Suprapubic skin (tissue), 4 donors: Measurements from ENCODE around the gene MDGA2. TPM values are rescaled to one million over a fixed set of nuclear protein-coding genes. Genes with fewer than 3 reads are reported as not detected.
"Not testable (repeated sequence)": the region's sequence is repeated elsewhere in the genome, so short reads cannot be mapped to it uniquely, and the experiment has no call there.

ENCODE experiments used
- DNase-seq, 2 donors: peaks; one replicate each; pipeline ENCODE4 v3.0.0-alpha.2; 2019; ENCODE audit warnings: low spot score in 2 of 2
- H3K27ac ChIP-seq: fragments of 200-600 bp; sonication (generic); one replicate; pipeline ENCODE4 v1.5.1; 2019
- H3K27me3 ChIP-seq: fragments of 200-600 bp; sonication (generic); one replicate; pipeline ENCODE4 v1.5.1; 2019
- H3K36me3 ChIP-seq: fragments of 200-600 bp; sonication (generic); one replicate; pipeline ENCODE4 v1.5.1; 2019
- H3K4me1 ChIP-seq: fragments of 200-600 bp; sonication (generic); one replicate; pipeline ENCODE4 v1.5.1; 2019
- H3K4me3 ChIP-seq: fragments of 200-600 bp; sonication (generic); one replicate; pipeline ENCODE4 v1.5.1; 2019; ENCODE audit warnings: mild to moderate bottlenecking
- H3K9me3 ChIP-seq: fragments of 200-600 bp; sonication (generic); one replicate; pipeline ENCODE4 v1.5.1; 2019
- CTCF ChIP-seq, 2 donors: fragments of 200-600 bp in 1 of 2; fragments of 450-650 bp in 1 of 2; sonication (generic) in 1 of 2; IDR thresholded peaks; one replicate each; pipeline ENCODE4 v1.5.1; 2016 to 2019; ENCODE audit warnings: antibody characterized with exemption in 2 of 2, mild to moderate bottlenecking in 1 of 2, moderate library complexity in 1 of 2
- EP300 ChIP-seq: sonication (generic); formaldehyde crosslinking; IDR thresholded peaks from one replicate; pipeline ENCODE4 v1.6.1; 2017; ENCODE audit warnings: antibody characterized with exemption
- POLR2A ChIP-seq, 2 donors: fragments of 450-650 bp; IDR thresholded peaks; one replicate each; pipeline ENCODE4 v1.6.1; 2017; ENCODE audit warnings: antibody characterized with exemption in 2 of 2, mild to moderate bottlenecking in 2 of 2, moderate library complexity in 2 of 2
- POLR2AphosphoS5 ChIP-seq, 3 donors: sonication (generic); formaldehyde crosslinking; IDR thresholded peaks; one replicate each; pipeline ENCODE4 v1.6.1; 2017; ENCODE audit warnings: antibody characterized with exemption in 3 of 3
- WGBS: methylation state at CpG from one replicate; pipeline ENCODE4 v1.1.5; 2018; 5-methylcytosine and 5-hydroxymethylcytosine counted together
- total RNA-seq, 4 donors: library from RNA; depleted of rRNA; stranded (reverse); fragments of >200 nt; gene quantifications; one replicate each; pipeline ENCODE4 v1.1.0, GENCODE V29; 2016

MDGA2 gene
- total RNA-seq, 4 donors from 2014 or later: 0.16 to 1.5 (median 0.99) TPM; not detected in 1

- WGBS: 62% methylated on average over 2 of the region's 2 CpGs
- H3K36me3 ChIP-seq: no peaks in the 10 kb centered on the region
- no peak for DNase-seq
- TF ChIP-seq EP300 (no peak), CTCF (IDR thresholded peaks at IDR 0.05) (no peak), POLR2AphosphoS5 (IDR thresholded peaks at IDR 0.05) (no peak), POLR2A (IDR thresholded peaks at IDR 0.05) (no peak)
- H3K4me3 ChIP-seq: no peak overlapping the region
- no peaks in the 10 kb centered on the region for H3K9me3 ChIP-seq
- H3K27me3 ChIP-seq: no peaks in the 10 kb centered on the region
- no peak overlapping the region for H3K27ac ChIP-seq
- H3K4me1 ChIP-seq: no peaks in the 10 kb centered on the region
These were observed 467.0 kb downstream of the MDGA2 start for GRCh38 chr14:47208434-47208833.

GRCh38 chr14:47207617-47208016 lies 467.8 kb downstream of the MDGA2 start:
- Histone ChIP-seq H3K4me1 (no peaks in the 10 kb centered on the region), H3K27me3 (no peaks in the 10 kb centered on the region), H3K9me3 (no peaks in the 10 kb centered on the region), H3K27ac (no peak overlapping the region), H3K4me3 (no peak overlapping the region), H3K36me3 (no peaks in the 10 kb centered on the region)
- TF ChIP-seq POLR2A (IDR thresholded peaks at IDR 0.05) (no peak), EP300 (no peak), POLR2AphosphoS5 (IDR thresholded peaks at IDR 0.05) (no peak), CTCF (IDR thresholded peaks at IDR 0.05) (no peak)
- DNase-seq: no peak
- WGBS: 52% methylated on average over 3 of the region's 3 CpGs

DNA sequence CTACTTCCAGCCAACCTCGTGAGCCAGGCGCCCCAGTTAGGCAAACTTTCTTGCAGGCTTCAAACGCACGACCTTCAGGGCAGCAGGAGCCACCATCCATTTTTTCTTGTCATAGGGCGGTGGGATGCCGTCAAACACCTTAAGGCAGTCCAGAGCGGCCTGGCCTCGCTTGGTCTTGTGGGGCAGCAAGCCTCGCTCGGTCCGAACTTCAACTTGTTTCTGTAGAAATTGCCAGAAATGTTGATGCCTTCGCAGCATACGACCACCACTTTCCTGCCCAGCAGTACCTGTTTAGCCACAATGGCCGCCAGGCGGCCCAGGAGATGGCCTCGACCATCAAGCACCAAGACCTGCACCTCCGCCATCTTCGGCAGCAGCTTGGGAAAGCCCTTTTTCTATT lies 474.7 kb downstream of the MDGA2 start:
- Histone ChIP-seq H3K36me3 (no peaks in the 10 kb centered on the region), H3K9me3 (no peaks in the 10 kb centered on the region), H3K27me3 (no peaks in the 10 kb centered on the region), H3K4me1 (no peaks in the 10 kb centered on the region), H3K27ac (no peak overlapping the region), H3K4me3 (no peak overlapping the region)
- WGBS: 95% methylated on average over 18 of the region's 18 CpGs
- no peak for TF ChIP-seq POLR2A (IDR thresholded peaks at IDR 0.05)
- no peak for DNase-seq

DNA sequence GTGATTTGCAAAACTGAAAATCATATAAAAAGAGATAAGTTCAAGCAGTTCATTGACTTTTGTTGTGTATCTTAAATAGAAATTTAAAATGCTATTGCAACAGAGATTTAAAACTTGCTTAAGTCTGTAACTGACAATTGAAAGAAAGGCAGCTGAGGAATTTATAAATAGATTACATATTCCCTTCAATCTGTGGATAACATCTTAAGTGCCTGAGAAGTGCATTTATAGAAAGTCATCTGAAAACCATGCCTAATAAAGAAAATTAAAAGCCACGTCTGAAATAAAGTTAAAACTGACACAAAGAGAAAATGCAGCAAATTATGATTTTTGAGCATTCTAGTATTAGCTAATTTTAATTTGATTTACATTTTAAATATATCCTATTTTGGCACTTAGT lies 479.8 kb downstream of the MDGA2 start:
- no peak for DNase-seq
- TF ChIP-seq POLR2A (IDR thresholded peaks at IDR 0.05): no peak
- TF ChIP-seq EP300: no peak
- no peak for TF ChIP-seq POLR2AphosphoS5 (IDR thresholded peaks at IDR 0.05)
- no peak for TF ChIP-seq CTCF (IDR thresholded peaks at IDR 0.05)
- Histone ChIP-seq H3K4me1 (no peaks in the 10 kb centered on the region), H3K36me3 (no peaks in the 10 kb centered on the region), H3K4me3 (no peak overlapping the region), H3K27ac (no peak overlapping the region), H3K9me3 (no peaks in the 10 kb centered on the region), H3K27me3 (no peaks in the 10 kb centered on the region)
- WGBS: 67% methylated on average over 1 of the region's 1 CpG

- no peak overlapping the region for H3K27ac ChIP-seq
- no peak overlapping the region for H3K4me3 ChIP-seq
- no peaks in the 10 kb centered on the region for H3K4me1 ChIP-seq
- 22% methylated on average over 1 of the region's 1 CpG for WGBS
- TF ChIP-seq POLR2A (IDR thresholded peaks at IDR 0.05) (no peak), POLR2AphosphoS5 (IDR thresholded peaks at IDR 0.05) (no peak), CTCF (IDR thresholded peaks at IDR 0.05) (no peak), EP300 (no peak)
- no peaks in the 10 kb centered on the region for H3K36me3 ChIP-seq
- no peaks in the 10 kb centered on the region for H3K9me3 ChIP-seq
- DNase-seq: no peak
- H3K27me3 ChIP-seq: no peaks in the 10 kb centered on the region
These were observed 481.4 kb downstream of the MDGA2 start for GRCh38 chr14:47194055-47194454.

DNA sequence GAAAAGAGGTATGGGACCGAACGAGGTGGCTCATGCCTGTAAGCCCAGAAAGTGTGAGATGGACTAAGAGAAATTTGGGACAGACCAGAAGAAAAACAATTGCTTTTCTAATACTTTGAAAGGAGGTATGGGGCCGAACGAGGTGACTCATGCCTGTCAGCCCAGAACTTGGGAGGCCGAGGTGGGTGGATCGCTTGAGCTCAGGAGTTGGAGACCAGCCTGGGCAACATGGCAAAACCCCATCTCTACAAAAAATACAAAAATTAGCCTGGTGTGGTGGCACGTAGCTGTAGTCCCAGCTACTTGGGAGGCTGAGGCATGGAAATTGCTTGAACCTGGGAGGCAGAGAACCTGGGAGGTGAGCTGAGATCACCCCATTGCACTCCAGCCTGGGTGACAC lies 483.2 kb downstream of the MDGA2 start:
- WGBS: 81% methylated on average over 7 of the region's 7 CpGs
- not testable (repeated sequence) for H3K27ac ChIP-seq, H3K4me1 ChIP-seq, H3K4me3 ChIP-seq, H3K9me3 ChIP-seq, DNase-seq, H3K36me3 ChIP-seq, H3K27me3 ChIP-seq
